Measurements from ENCODE around the gene USP43. TPM values are rescaled to one million over a fixed set of nuclear protein-coding genes. Genes with fewer than 3 reads are reported as not detected.

USP43 gene
- total RNA-seq, 1 donor from 2014 or later = 0.29 TPM

GRCh38 chr17:9677896-9678295, 32.6 kb downstream of the USP43 start:
- Mint-ChIP-seq H3K9me3 (peaks cover 10% of the 10 kb centered on the region), H3K27me3 (no peaks in the 10 kb centered on the region), H3K27ac (no peak overlapping the region), H3K4me1 (no peaks in the 10 kb centered on the region), H3K36me3 (ENCODE audit: low read depth) (no peaks in the 10 kb centered on the region), H3K4me3 (no peak overlapping the region)
- no peak for DNase-seq
- CTCF ChIA-PET = no interaction called here
- POLR2A ChIA-PET = no interaction called here
- TF ChIP-seq CTCF (IDR thresholded peaks at IDR 0.05) = no peak
- intact Hi-C loops (cut with micrococcal nuclease) = no loop called here
- no peak for ATAC-seq (ENCODE audit: low read depth)

GRCh38 chr17:9684955-9685621, 39.8 kb downstream of the USP43 start:
- peaks cover 5% of the 10 kb centered on the region for H3K9me3 Mint-ChIP-seq
- H3K27me3 Mint-ChIP-seq = no peaks in the 10 kb centered on the region
- DNase-seq (no peak), ATAC-seq (ENCODE audit: low read depth) (no peak)
- H3K4me3 Mint-ChIP-seq = no peak overlapping the region
- no peaks in the 10 kb centered on the region for H3K4me1 Mint-ChIP-seq
- H3K36me3 Mint-ChIP-seq (ENCODE audit: low read depth) = no peaks in the 10 kb centered on the region
- no peak for TF ChIP-seq CTCF (IDR thresholded peaks at IDR 0.05)
- no peak overlapping the region for H3K27ac Mint-ChIP-seq
- ChIA-PET CTCF (interaction anchor here (1.2 kb wide), 1 partner anchor 108 kb away, joined by 3 read pairs; no protein-coding TSS in a partner anchor), POLR2A (no interaction called here)
- intact Hi-C loops (cut with micrococcal nuclease) = no loop called here

- no peak for TF ChIP-seq CTCF (IDR thresholded peaks at IDR 0.05)
- no peak overlapping the region for H3K27ac Mint-ChIP-seq
- H3K4me1 Mint-ChIP-seq = no peaks in the 10 kb centered on the region
- no peak overlapping the region for H3K4me3 Mint-ChIP-seq
- no peaks in the 10 kb centered on the region for H3K9me3 Mint-ChIP-seq
- ChIA-PET POLR2A (no interaction called here), CTCF (no interaction called here)
- DNase-seq (no peak), ATAC-seq (ENCODE audit: low read depth) (no peak)
- intact Hi-C loops (cut with micrococcal nuclease) = no loop called here
- H3K36me3 Mint-ChIP-seq (ENCODE audit: low read depth) = no peaks in the 10 kb centered on the region
- peaks cover 3% of the 10 kb centered on the region for H3K27me3 Mint-ChIP-seq
Measured at GRCh38 chr17:9693755-9694154, 48.4 kb downstream of the USP43 start.

GRCh38 chr17:9696279-9697044, 51.1 kb downstream of the USP43 start:
- CTCF ChIA-PET = no interaction called here
- no peak for DNase-seq
- POLR2A ChIA-PET = no interaction called here
- intact Hi-C loops (cut with micrococcal nuclease) = no loop called here
- no peak for ATAC-seq (ENCODE audit: low read depth)
- no peak for TF ChIP-seq CTCF (IDR thresholded peaks at IDR 0.05)
- H3K27me3 Mint-ChIP-seq = peaks cover 3% of the 10 kb centered on the region
- no peaks in the 10 kb centered on the region for H3K4me1 Mint-ChIP-seq
- H3K27ac Mint-ChIP-seq = no peak overlapping the region
- no peaks in the 10 kb centered on the region for H3K9me3 Mint-ChIP-seq
- no peak overlapping the region for H3K4me3 Mint-ChIP-seq
- H3K36me3 Mint-ChIP-seq (ENCODE audit: low read depth) = no peaks in the 10 kb centered on the region

GRCh38 chr17:9700136-9700535, 54.8 kb downstream of the USP43 start:
- H3K4me3 Mint-ChIP-seq = no peak overlapping the region
- H3K27ac Mint-ChIP-seq = no peak overlapping the region
- DNase-seq (no peak), ATAC-seq (ENCODE audit: low read depth) (no peak)
- ChIA-PET CTCF (no interaction called here), POLR2A (no interaction called here)
- peaks cover 3% of the 10 kb centered on the region for H3K27me3 Mint-ChIP-seq
- TF ChIP-seq CTCF (IDR thresholded peaks at IDR 0.05) = no peak
- H3K36me3 Mint-ChIP-seq (ENCODE audit: low read depth) = no peaks in the 10 kb centered on the region
- intact Hi-C loops (cut with micrococcal nuclease) = no loop called here
- peaks cover 2% of the 10 kb centered on the region for H3K4me1 Mint-ChIP-seq
- H3K9me3 Mint-ChIP-seq = no peaks in the 10 kb centered on the region
